OCI-LY7 (cell line): ENCODE data around the gene COMMD9. TPM values are rescaled to one million over a fixed set of nuclear protein-coding genes. Genes with fewer than 3 reads are reported as not detected.

Experiments used
- Bru-seq: library from RNA; stranded (reverse); fragments of 400-500 nt; gene quantifications from one replicate; lab custom pipeline; 2021; lab: Mats Ljungman, UMichigan
- BruChase-seq, 2 experiments: library from RNA; stranded (reverse); fragments of 400-500 nt; gene quantifications; one replicate each; lab custom pipeline; 2021; lab: Mats Ljungman, UMichigan
- BruUV-seq: library from RNA; stranded (reverse); fragments of 400-500 nt; replicated peaks from 2 replicates; lab custom pipeline; 2021; lab: Mats Ljungman, UMichigan
- CTCF ChIA-PET: fragments of 300-600 bp; sonication (Branson Sonifier 250); formaldehyde crosslinking; loops from one replicate; lab custom pipeline; 2022; ENCODE audit warnings: antibody characterized with exemption; ENCODE audit not compliant: unreplicated experiment; lab: Charles Lee
- POLR2A ChIA-PET: fragments of 300-600 bp; sonication (Branson Sonifier 250); formaldehyde crosslinking; loops from one replicate; lab custom pipeline; 2022; ENCODE audit warnings: antibody characterized with exemption; lab: Charles Lee
- DNase-seq: peaks from one replicate; pipeline ENCODE4 v3.0.0-alpha.2; 2015; ENCODE audit warnings: low spot score
- H2AFZ ChIP-seq: fragments of 200-600 bp; sonication (generic), shearing (Covaris generic); 2 replicates; pipeline ENCODE4 v1.6.1; 2014; ENCODE audit warnings: mild to moderate bottlenecking, antibody characterized with exemption, low read length, moderate library complexity
- H3K27ac ChIP-seq: fragments of 200-600 bp; sonication (generic); 2 replicates; pipeline ENCODE4 v1.5.1; 2014; ENCODE audit warnings: mixed run types, low read depth, mild to moderate bottlenecking, moderate library complexity, low read length, inconsistent platforms; ENCODE audit not compliant: poor library complexity, severe bottlenecking
- H3K36me3 ChIP-seq: fragments of 200-600 bp; sonication (generic); 2 replicates; pipeline ENCODE4 v1.6.1; 2014; ENCODE audit warnings: mild to moderate bottlenecking, antibody characterized with exemption, low read length, moderate library complexity, mixed read lengths; ENCODE audit not compliant: insufficient read depth
- H3K4me1 ChIP-seq: fragments of 200-600 bp; sonication (generic); 2 replicates; pipeline ENCODE4 v1.5.1; 2014; ENCODE audit warnings: mild to moderate bottlenecking, low read length; ENCODE audit not compliant: insufficient read depth, poor library complexity, severe bottlenecking
- H3K4me2 ChIP-seq: fragments of 200-600 bp; sonication (generic); 2 replicates; pipeline ENCODE4 v1.6.1; 2014; ENCODE audit warnings: mild to moderate bottlenecking, low read length
- H3K4me3 ChIP-seq: fragments of 200-600 bp; sonication (generic); 2 replicates; pipeline ENCODE4 v1.5.1; 2014; ENCODE audit warnings: mild to moderate bottlenecking, low read depth, low read length; ENCODE audit not compliant: poor library complexity, severe bottlenecking
- H3K79me2 ChIP-seq: fragments of 200-600 bp; sonication (generic); 2 replicates; pipeline ENCODE4 v1.6.1; 2016; ENCODE audit warnings: low read depth, mild to moderate bottlenecking, low read length, moderate library complexity, mixed read lengths; ENCODE audit not compliant: insufficient read depth
- H3K9me2 ChIP-seq: fragments of 200-600 bp; sonication (generic); 2 replicates; pipeline ENCODE4 v1.6.1; 2016; ENCODE audit warnings: mild to moderate bottlenecking, low read length, mixed read lengths; ENCODE audit not compliant: insufficient read depth
- H3K9me3 ChIP-seq: fragments of 200-600 bp; sonication (generic); 2 replicates; pipeline ENCODE4 v1.6.1; 2014; ENCODE audit warnings: mild to moderate bottlenecking, mixed run types, low read length, mixed read lengths
- H4K20me1 ChIP-seq: fragments of 200-600 bp; sonication (generic); 2 replicates; pipeline ENCODE4 v1.6.1; 2014; ENCODE audit warnings: mild to moderate bottlenecking, antibody characterized with exemption, low read length, moderate library complexity, mixed read lengths; ENCODE audit not compliant: insufficient read depth
- CTCF ChIP-seq: fragments of 200-600 bp; sonication (generic); conservative IDR thresholded peaks from 2 replicates; pipeline ENCODE4 v1.5.1; 2014; ENCODE audit warnings: mild to moderate bottlenecking, antibody characterized with exemption, low read length, moderate library complexity, mixed read lengths
- EZH2phosphoT487 ChIP-seq: fragments of 200-600 bp; sonication (generic); IDR thresholded peaks from 2 replicates; pipeline ENCODE4 v1.6.1; 2018; ENCODE audit warnings: low read depth, borderline replicate concordance, mild to moderate bottlenecking, mixed run types, antibody characterized with exemption, low read length, moderate library complexity, mixed read lengths
- intact Hi-C: fragments of 100-400 bp; cut with micrococcal nuclease; formaldehyde crosslinking; loops from one replicate; pipeline ENCODE4 v1.10.0; 2022; ENCODE audit not compliant: unreplicated experiment
- long read RNA-seq: library from polyadenylated mRNA; stranded (forward); transcript quantifications from one replicate; pipeline ENCODE4 v2.0.0, GENCODE V29; 2022
- total RNA-seq, 2 experiments: library from RNA; depleted of rRNA in 1 of 2; stranded (reverse); fragments of >200 nt in 1 of 2; shearing (Covaris generic) in 1 of 2; gene quantifications; 2 replicates each; pipeline ENCODE4 v1.2.3, GENCODE V29; 2014 to 2022

The COMMD9 gene
- total RNA-seq (2014; rRNA removed; shearing (Covaris generic)) (26.5 and 37.6 TPM in 2 replicates), total RNA-seq (2022) (46.8 and 48.3 TPM in 2 replicates), Bru-seq, nascent RNA (percentile 73 among the genes with signal in this experiment), BruChase-seq, experiment 1, labeled RNA remaining after a 6-hour chase (percentile 56 among the genes with signal in this experiment), BruChase-seq, experiment 2, labeled RNA remaining after a 2-hour chase (percentile 56 among the genes with signal in this experiment)
- long read RNA-seq, transcript COMMD9-201 (6 exons, 2,954 nt): major isoform, 50 of 68 reads
- long read RNA-seq, partial matches to known transcripts: 0 of 68 reads
- long read RNA-seq, other reads (novel, unspliced or antisense): 15 of 68 reads

- ChIA-PET CTCF (interaction anchor here (2.4 kb wide), 1 partner anchor 204 kb away, joined by 7 read pairs; no protein-coding TSS in a partner anchor), POLR2A (interaction anchor here (0.7 to 1.3 kb wide), 4 partner anchors 10 to 288 kb away, joined by 3 to 7 read pairs (median 4); no protein-coding TSS in a partner anchor)
- H3K9me2 ChIP-seq: no peaks in the 10 kb centered on the region; the same call in 1 of the 2 replicates
- peak within 1 kb of the TSS; percentile 90 for H3K4me2 ChIP-seq
- BruUV-seq: no TSS peak
- intact Hi-C loops: no loop called here
- no peaks in the 10 kb centered on the region for H3K9me3 ChIP-seq
- peak; percentile 92 for DNase-seq
- no peaks in the 10 kb centered on the region for H3K36me3 ChIP-seq
- H2AFZ ChIP-seq: peak within 1 kb of the TSS; percentile 100
- no peak within 1 kb of the TSS for H3K27ac ChIP-seq
- no peak for TF ChIP-seq CTCF
- TF ChIP-seq EZH2phosphoT487: no peak
- 0 out of 2 replicates have a peak, but pooled peaks cover 6% of the 10 kb centered on the region for H3K79me2 ChIP-seq
- H3K4me3 ChIP-seq: peak within 1 kb of the TSS; percentile 94
- H3K4me1 ChIP-seq: peaks cover 11% of the 10 kb centered on the region
- H4K20me1 ChIP-seq: no peaks in the 10 kb centered on the region
These were observed at the start of gene COMMD9 for GRCh38 chr11:36289226-36289852. Gene COMMD9, minus strand, starts transcription at chr11:36289424. Its CDS starts 12 bp downstream, at chr11:36289412.

GRCh38 chr11:36333897-36334296, 44.7 kb upstream of the COMMD9 start:
- peak; percentile 61 for DNase-seq
- TF ChIP-seq CTCF: no peak
- no peak for TF ChIP-seq EZH2phosphoT487
- Histone ChIP-seq H3K9me2 (no peaks in the 10 kb centered on the region), H3K79me2 (no peaks in the 10 kb centered on the region), H3K4me1 (no peaks in the 10 kb centered on the region), H3K36me3 (no peaks in the 10 kb centered on the region), H3K9me3 (no peaks in the 10 kb centered on the region; the same call in 1 of the 2 replicates), H3K4me2 (no peak overlapping the region), H3K4me3 (no peak overlapping the region), H2AFZ (peak overlapping the region; percentile 38; the same call in 1 of the 2 replicates), H3K27ac (no peak overlapping the region), H4K20me1 (no peaks in the 10 kb centered on the region)
- ChIA-PET POLR2A (no interaction called here), CTCF (no interaction called here)
- intact Hi-C loops: no loop called here
- no TSS peak for BruUV-seq
